GM21381 (cell line): Measurements from ENCODE around the gene PITX2.

Experiments used
- ATAC-seq: cut with Tn5 transposase; IDR thresholded peaks from one replicate; pipeline ENCODE4 v1.9.1; 2021; ENCODE audit warnings: mild to moderate bottlenecking, moderate library complexity; ENCODE audit not compliant: unreplicated experiment

PITX2 gene

GRCh38 chr4:110622841-110623717 is at the start of gene PITX2:
Gene PITX2 (minus strand): TSS chr4:110623077. CDS start chr4:110622460, 617 bp downstream.
- ATAC-seq: peak; percentile 95

- ATAC-seq: no peak
These were observed 48.8 kb upstream of the PITX2 start for GRCh38 chr4:110671679-110672078.

- ATAC-seq: no peak
These were observed 46.8 kb upstream of the PITX2 start for GRCh38 chr4:110669663-110670062.

- ATAC-seq: no peak
These were observed 45.8 kb upstream of the PITX2 start for GRCh38 chr4:110668463-110669235.

- ATAC-seq: no peak
These were observed 44.8 kb upstream of the PITX2 start for GRCh38 chr4:110667670-110668069.

GRCh38 chr4:110666030-110666429 is 43.2 kb upstream of the PITX2 start:
- ATAC-seq: no peak

GRCh38 chr4:110663738-110664444 is 41.0 kb upstream of the PITX2 start:
- ATAC-seq: no peak

- ATAC-seq: no peak
These were observed 40.3 kb upstream of the PITX2 start for GRCh38 chr4:110663206-110663605.

- no peak for ATAC-seq
These were observed 37.9 kb upstream of the PITX2 start for GRCh38 chr4:110660755-110661154.

GRCh38 chr4:110654254-110654635 is 31.4 kb upstream of the PITX2 start:
- ATAC-seq: no peak

GRCh38 chr4:110653321-110654253 is 30.7 kb upstream of the PITX2 start:
- ATAC-seq: no peak

GRCh38 chr4:110644008-110644407 is 21.1 kb upstream of the PITX2 start:
- ATAC-seq: no peak

GRCh38 chr4:110643096-110643495 is 20.2 kb upstream of the PITX2 start:
- no peak for ATAC-seq

- ATAC-seq: no peak
These were observed 18.3 kb upstream of the PITX2 start for GRCh38 chr4:110641218-110641617.

- ATAC-seq: no peak
These were observed 17.7 kb upstream of the PITX2 start for GRCh38 chr4:110640576-110640975.

- ATAC-seq: no peak
These were observed 16.6 kb upstream of the PITX2 start for GRCh38 chr4:110639207-110640090.

- no peak for ATAC-seq
These were observed 15.3 kb upstream of the PITX2 start for GRCh38 chr4:110638089-110638746.

GRCh38 chr4:110637408-110638088 is 14.7 kb upstream of the PITX2 start:
- no peak for ATAC-seq
